Activated CD8-positive, alpha-beta memory T cell treated with anti-CD3 and anti-CD28 coated beads for 36 hours (primary cell): Measurements from ENCODE around the gene DDX41. TPM values are rescaled to one million over a fixed set of nuclear protein-coding genes. Genes with fewer than 3 reads are reported as not detected.

Experiments used
- CTCF ChIA-PET: fragments of 350-600 bp; sonication (Branson Sonifier 250); formaldehyde crosslinking; loops from one replicate; lab custom pipeline; 2021; ENCODE audit warnings: antibody characterized with exemption; lab: Charles Lee
- POLR2A ChIA-PET: fragments of 350-600 bp; sonication (Branson Sonifier 250); formaldehyde crosslinking; loops from one replicate; lab custom pipeline; 2021; ENCODE audit warnings: antibody characterized with exemption; lab: Charles Lee
- total RNA-seq, 2 experiments: library from RNA; stranded (reverse); gene quantifications; one replicate each; pipeline ENCODE4 v1.2.3, GENCODE V29; 2021

The DDX41 gene
- total RNA-seq, 2 experiments from 2014 or later: 204 to 212 TPM

GRCh38 chr5:177469750-177470525 is 46.8 kb downstream of the DDX41 start:
- ChIA-PET POLR2A (interaction anchor here (0.9 kb wide), 1 partner anchor 10 kb away, joined by 3 read pairs; no protein-coding TSS in a partner anchor), CTCF (interaction anchor here (0.8 to 9.1 kb wide), 5 partner anchors 13 to 79 kb away, joined by 3 to 84 read pairs (median 5); partner anchors contain the start of gene PDLIM7)

- POLR2A ChIA-PET: interaction anchor here (0.9 kb wide), 1 partner anchor 9 kb away, joined by 3 read pairs; no protein-coding TSS in a partner anchor
These were observed 47.8 kb downstream of the DDX41 start for GRCh38 chr5:177468685-177469628.

GRCh38 chr5:177468329-177468684 is 48.5 kb downstream of the DDX41 start:
- ChIA-PET CTCF (interaction anchor here (1.3 to 9.1 kb wide), 2 partner anchors 11 to 78 kb away, joined by 4 to 84 read pairs; no protein-coding TSS in a partner anchor), POLR2A (no interaction called here)

More at GRCh38 chr5:177468685-177469628, 47.8 kb downstream of the DDX41 start:
- CTCF ChIA-PET: interaction anchor here (0.7 to 9.1 kb wide), 3 partner anchors 12 to 78 kb away, joined by 3 to 84 read pairs (median 4); no protein-coding TSS in a partner anchor

GRCh38 chr5:177467436-177467835 is 49.3 kb downstream of the DDX41 start:
- POLR2A ChIA-PET: no interaction called here

GRCh38 chr5:177466861-177467260 is 49.9 kb downstream of the DDX41 start:
- CTCF ChIA-PET: interaction anchor here (1.7 to 4.1 kb wide), 2 partner anchors 11 to 63 kb away, joined by 5 to 27 read pairs; no protein-coding TSS in a partner anchor
- POLR2A ChIA-PET: no interaction called here

More at GRCh38 chr5:177467436-177467835, 49.3 kb downstream of the DDX41 start:
- CTCF ChIA-PET: no interaction called here

GRCh38 chr5:177465044-177465443 is 51.7 kb downstream of the DDX41 start:
- ChIA-PET POLR2A (interaction anchor here (0.8 kb wide), 1 partner anchor 14 kb away, joined by 3 read pairs; no protein-coding TSS in a partner anchor), CTCF (interaction anchor here (1.7 to 4.1 kb wide), 2 partner anchors 9 to 61 kb away, joined by 5 to 27 read pairs; no protein-coding TSS in a partner anchor)

GRCh38 chr5:177462021-177462670 is 54.6 kb downstream of the DDX41 start:
- CTCF ChIA-PET: interaction anchor here (1.7 to 22.6 kb wide), 2 partner anchors 16 to 71 kb away, joined by 4 to 203 read pairs; no protein-coding TSS in a partner anchor
- POLR2A ChIA-PET: interaction anchor here (0.6 to 0.7 kb wide), 2 partner anchors 13 to 67 kb away, joined by 3 read pairs; no protein-coding TSS in a partner anchor

Other genes with a start within 250 kb of the DDX41 start
- gene RAB24, start 213.2 kb downstream of the DDX41 start, total RNA-seq: 10 to 100 TPM; 33.5 TPM
- 100 to 1,000 TPM; 360 to 372 TPM for gene PRELID1, start 213.2 kb downstream of the DDX41 start, total RNA-seq
- 10 to 100 TPM; 11.0 to 11.8 TPM for gene MXD3, start 205.1 kb downstream of the DDX41 start, total RNA-seq
- 100 to 1,000 TPM; 110 to 117 TPM for gene LMAN2, start 165.3 kb downstream of the DDX41 start, total RNA-seq
- gene RGS14, start 159.0 kb downstream of the DDX41 start, total RNA-seq: 10 to 100 TPM; 42.8 to 43.5 TPM
- not detected for gene SLC34A1, start 132.5 kb downstream of the DDX41 start, total RNA-seq
- not detected for gene PFN3, start 116.3 kb downstream of the DDX41 start, total RNA-seq
- gene F12, start 107.4 kb downstream of the DDX41 start, total RNA-seq: 10 to 100 TPM; 12.0 to 12.7 TPM
- gene GRK6, start 90.3 kb downstream of the DDX41 start, total RNA-seq: 100 to 1,000 TPM; 179 to 180 TPM
- 10 to 100 TPM; 18.7 to 20.1 TPM for gene PRR7, start 70.1 kb downstream of the DDX41 start, total RNA-seq
- gene DBN1, start 43.3 kb downstream of the DDX41 start, total RNA-seq: 100 to 1,000 TPM; 102 to 104 TPM
- gene PDLIM7, start 19.4 kb downstream of the DDX41 start, total RNA-seq: 10 to 100 TPM; 50.0 to 51.5 TPM
- gene DOK3, start 7.1 kb downstream of the DDX41 start, total RNA-seq: 1 to 10 TPM; 9.8 TPM
- gene FAM193B, start 37.6 kb upstream of the DDX41 start, total RNA-seq: 10 to 100 TPM; 58.7 to 59.3 TPM
- 100 to 1,000 TPM; 136 to 137 TPM for gene TMED9, start 75.2 kb upstream of the DDX41 start, total RNA-seq
- gene B4GALT7, start 83.2 kb upstream of the DDX41 start, total RNA-seq: 10 to 100 TPM; 20.7 to 22.7 TPM